ENCODE measurements around the gene RNF157.

GRCh38 chr17:76173474-76173873 lies 66.8 kb downstream of the RNF157 start:
- TF ChIP-seq TCF7L2 (IDR thresholded peaks at IDR 0.05; ENCODE audit: low read depth, low read length) (no peak), CTCF (IDR thresholded peaks at IDR 0.05) (no peak)

All from Panc1 (cell line).